GM19035 (cell line): ENCODE measurements around the gene GAST.

Source experiments
- ATAC-seq: cut with Tn5 transposase; IDR thresholded peaks from one replicate; pipeline ENCODE4 v1.9.1; 2021; ENCODE audit not compliant: unreplicated experiment

Gene GAST

DNA sequence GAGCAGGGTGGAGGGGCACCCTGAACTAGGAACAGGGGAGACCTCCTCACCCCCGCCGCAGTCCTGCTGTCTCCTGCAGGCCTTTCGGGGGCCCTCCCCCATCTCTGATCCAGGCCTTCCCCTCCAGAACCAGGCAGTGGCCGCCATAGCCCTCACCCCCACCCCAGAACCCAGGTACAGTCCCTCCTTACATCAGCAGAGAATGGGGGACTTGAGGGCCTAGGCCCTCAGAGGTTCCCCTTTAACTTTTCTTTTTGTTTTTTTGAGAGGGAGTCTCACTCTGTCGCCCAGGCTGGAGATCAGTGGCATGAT lies 26.6 kb downstream of the GAST start:
- no peak for ATAC-seq

DNA sequence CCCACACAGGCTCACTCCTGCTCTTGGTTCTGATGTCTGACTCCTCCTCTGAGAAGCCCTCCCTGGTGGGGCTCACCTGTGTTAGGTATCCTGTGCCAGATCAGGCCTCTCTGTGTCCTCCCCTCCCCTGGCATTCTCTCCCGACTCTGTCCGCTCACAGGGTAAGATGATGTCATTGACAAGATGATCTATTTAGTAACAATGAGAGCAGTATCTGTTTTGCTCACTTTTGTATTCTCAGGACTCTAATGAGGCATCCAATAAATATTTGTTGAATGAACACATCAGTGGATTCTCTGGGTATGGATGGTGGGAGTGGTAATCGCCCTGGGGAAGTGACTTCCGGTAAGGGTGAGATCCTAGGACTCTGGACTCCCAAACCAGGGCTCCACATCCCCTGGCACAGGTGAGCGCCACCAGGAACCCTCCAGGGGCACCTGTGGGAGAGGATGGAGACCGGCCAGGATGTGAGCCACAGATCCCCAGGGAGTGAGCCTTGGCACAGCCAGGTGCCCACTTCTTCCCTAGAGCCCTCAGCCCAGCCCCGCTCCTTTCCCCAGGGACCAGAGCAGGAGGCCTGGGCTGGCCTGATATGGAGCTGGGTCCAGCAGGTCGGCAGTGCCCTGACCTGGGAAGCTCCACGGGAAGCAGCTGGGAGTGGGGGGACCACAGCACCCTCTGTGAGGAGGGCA lies 27.7 kb downstream of the GAST start:
- no peak for ATAC-seq

DNA sequence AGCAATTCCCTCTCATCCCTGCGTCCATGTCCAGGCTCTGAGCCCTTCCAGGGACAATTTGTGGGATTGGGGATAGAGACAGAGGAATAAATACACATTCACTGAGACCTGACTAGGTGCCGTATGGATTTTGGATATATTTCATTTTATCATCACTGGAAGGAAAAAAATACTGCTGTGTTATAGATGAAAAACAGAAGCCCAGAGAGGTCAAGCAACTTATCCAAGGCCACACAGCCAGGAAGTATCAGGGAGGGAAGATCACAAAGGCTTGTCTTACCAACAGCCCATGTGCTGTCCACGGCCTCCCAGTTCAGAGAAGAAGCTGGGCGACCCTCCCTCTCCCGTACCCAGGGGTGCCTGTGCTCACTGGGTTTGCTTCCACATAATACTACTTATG lies 28.4 kb downstream of the GAST start:
- no peak for ATAC-seq

- ATAC-seq: no peak
These were observed 29.6 kb downstream of the GAST start for GRCh38 chr17:41741709-41742108.

- ATAC-seq: no peak
These were observed 36.1 kb downstream of the GAST start for GRCh38 chr17:41748275-41748674.

DNA sequence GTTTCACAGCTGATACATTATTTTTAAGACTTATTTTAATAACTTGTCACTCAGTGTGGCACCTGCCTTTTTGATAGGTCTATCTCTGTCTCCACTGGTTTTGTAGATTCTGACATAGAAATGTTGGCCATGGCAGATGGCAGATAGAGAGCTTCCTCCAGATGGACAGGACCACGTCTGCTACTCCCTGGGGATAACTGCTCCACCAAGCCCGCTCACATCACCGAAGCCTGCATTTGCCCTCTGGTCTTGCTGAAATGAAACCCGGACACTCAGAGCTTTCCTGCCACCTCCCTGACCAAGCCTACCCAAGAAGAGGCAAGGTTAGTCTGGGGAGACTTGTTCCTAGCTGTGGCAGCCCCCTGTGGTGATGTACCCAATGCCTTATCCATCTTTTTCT lies 38.7 kb downstream of the GAST start:
- no peak for ATAC-seq

GRCh38 chr17:41751288-41751687 lies 39.2 kb downstream of the GAST start:
- ATAC-seq: no peak

DNA sequence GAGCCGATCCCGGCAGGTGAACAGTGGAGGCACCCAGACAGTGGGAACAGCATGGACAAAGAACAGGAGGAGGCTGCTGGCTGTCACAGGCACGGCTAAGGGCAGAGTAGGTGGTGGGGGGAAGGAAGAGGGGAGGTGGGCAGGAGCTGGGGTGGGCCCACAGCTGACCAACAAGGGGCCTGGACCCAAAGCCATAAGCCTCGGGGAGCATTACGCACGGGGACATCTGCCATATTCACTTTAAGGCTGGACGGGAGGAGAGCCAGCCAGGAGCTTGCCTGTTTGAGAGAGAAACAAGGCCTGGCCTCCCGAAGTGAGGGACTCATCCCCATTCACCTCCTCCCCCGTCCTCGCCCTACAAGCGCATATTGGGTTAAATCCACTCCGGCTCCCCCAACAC lies 41.9 kb downstream of the GAST start:
- ATAC-seq: no peak

- ATAC-seq: no peak
These were observed 46.5 kb downstream of the GAST start for GRCh38 chr17:41758601-41759000.

GRCh38 chr17:41760878-41761277 lies 48.7 kb downstream of the GAST start:
- no peak for ATAC-seq

DNA sequence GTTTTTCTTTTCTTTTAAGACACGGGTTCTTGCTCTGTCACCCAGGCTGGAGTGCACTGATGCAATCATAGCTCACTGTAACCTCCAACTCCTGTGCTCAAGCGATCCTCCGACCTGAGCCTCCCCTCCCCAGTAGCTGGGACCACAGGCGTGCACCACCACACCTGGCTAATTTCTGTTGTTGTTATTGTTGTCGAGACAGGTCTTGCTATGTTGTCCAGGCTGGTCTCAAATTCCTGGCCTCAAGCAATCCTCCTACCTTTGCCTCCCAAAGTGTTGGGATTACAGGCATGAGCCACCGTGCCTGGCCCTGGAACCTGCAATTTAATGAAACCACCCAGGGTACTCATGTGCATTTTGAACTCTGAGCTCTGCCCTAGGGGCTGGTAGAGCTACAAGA lies 50.3 kb downstream of the GAST start:
- no peak for ATAC-seq

DNA sequence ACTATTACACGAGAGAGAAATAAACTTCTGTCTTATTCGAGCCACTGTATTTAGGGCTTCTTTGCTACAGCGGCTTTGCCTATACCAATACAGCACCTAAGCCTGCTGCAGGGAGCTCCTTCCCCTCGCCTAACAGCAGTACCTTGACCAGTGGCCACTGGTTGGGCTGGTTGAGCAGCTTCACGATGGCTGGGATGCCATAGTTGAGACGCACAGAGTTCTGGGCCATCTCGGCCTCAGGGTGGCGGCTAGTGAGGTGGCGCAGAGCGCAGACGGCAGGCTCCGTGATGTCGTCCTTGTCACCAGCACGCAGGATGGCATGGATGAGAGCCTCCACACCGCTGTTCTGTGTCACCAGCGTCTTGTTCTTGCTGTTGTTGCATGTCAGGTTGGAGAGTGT lies 50.7 kb downstream of the GAST start:
- no peak for ATAC-seq

- no peak for ATAC-seq
These were observed 51.2 kb downstream of the GAST start for GRCh38 chr17:41763327-41763726.
